Testis (tissue), 3 donors: ENCODE measurements around the gene EED. TPM values are rescaled to one million over a fixed set of nuclear protein-coding genes. Genes with fewer than 3 reads are reported as not detected.
"Not testable (repeated sequence)": the region's sequence is repeated elsewhere in the genome, so short reads cannot be mapped to it uniquely, and the experiment has no call there.

Experiments
- DNase-seq: peaks from one replicate; pipeline ENCODE4 v3.0.0-alpha.2; 2019
- H3K27ac ChIP-seq, 2 donors: fragments of 200-600 bp; sonication (generic); one replicate each; pipeline ENCODE4 v1.5.1; 2019
- H3K27me3 ChIP-seq: fragments of 200-600 bp; sonication (generic); one replicate; pipeline ENCODE4 v1.5.1; 2019
- H3K36me3 ChIP-seq: fragments of 200-600 bp; sonication (generic); one replicate; pipeline ENCODE4 v1.5.1; 2017; ENCODE audit warnings: low read depth; ENCODE audit errors: missing control alignments
- H3K4me1 ChIP-seq: fragments of 200-600 bp; sonication (generic); one replicate; pipeline ENCODE4 v1.5.1; 2019
- H3K4me3 ChIP-seq, 2 donors: fragments of 200-600 bp; sonication (generic); one replicate each; pipeline ENCODE4 v1.5.1; 2017 to 2019
- H3K9me3 ChIP-seq: fragments of 200-600 bp; sonication (generic); one replicate; pipeline ENCODE4 v1.5.1; 2017
- CTCF ChIP-seq, 3 experiments: fragments of 450-650 bp in 2 of 3; fragments of 200-600 bp in 1 of 3; sonication (generic) in 1 of 3; IDR thresholded peaks; one replicate each; pipeline ENCODE4 v1.5.1; 2016 to 2019; ENCODE audit warnings: antibody characterized with exemption in 3 of 3, mild to moderate bottlenecking in 2 of 3, moderate library complexity in 1 of 3
- POLR2A ChIP-seq: fragments of 450-650 bp; IDR thresholded peaks from one replicate; pipeline ENCODE4 v1.6.1; 2017; ENCODE audit warnings: antibody characterized with exemption, mild to moderate bottlenecking, moderate library complexity
- WGBS, 2 donors: methylation state at CpG; one replicate each; pipeline ENCODE4 v1.1.5; 2018; 5-methylcytosine and 5-hydroxymethylcytosine counted together
- intact Hi-C: fragments of 100-400 bp; cut with DNase I; formaldehyde crosslinking; loops from one replicate; pipeline ENCODE4 v1.15.1; 2023; ENCODE audit warnings: low total_unique reads
- polyA plus RNA-seq: library from polyadenylated mRNA; stranded (reverse); fragments of 350-450 nt; fragmentation: Illumina TruSeq; extraction: RNeasy Lipid Tissue Mini Kit (QIAGEN cat#74804); gene quantifications from one replicate; pipeline ENCODE4 v1.2.3, GENCODE V29; 2014; ENCODE audit warnings: low read depth, low replicate concordance; ENCODE audit not compliant: insufficient read depth
- total RNA-seq, 2 donors: library from RNA; depleted of rRNA; stranded (reverse); fragments of >200 nt; gene quantifications; one replicate each; pipeline ENCODE4 v1.2.3, GENCODE V29; 2016

EED gene
- total and polyA plus RNA-seq, 3 donors from 2014 or later = 19.0 to 38.0 (median 29.9) TPM

GRCh38 chr11:86222081-86222480, 22.5 kb upstream of the EED start:
- H3K36me3 ChIP-seq = no peaks in the 10 kb centered on the region
- H3K4me3 ChIP-seq = no peak overlapping the region
- WGBS, 2 donors = 53 to 69% methylated on average over 2 of the region's 2 CpGs
- DNase-seq = no peak
- no peak overlapping the region for H3K27ac ChIP-seq
- no peaks in the 10 kb centered on the region for H3K27me3 ChIP-seq
- H3K4me1 ChIP-seq = peaks cover 3% of the 10 kb centered on the region
- intact Hi-C loops = no loop called here
- H3K9me3 ChIP-seq = no peaks in the 10 kb centered on the region
- TF ChIP-seq CTCF (IDR thresholded peaks at IDR 0.05) = no peak
- TF ChIP-seq POLR2A = no peak

- H3K36me3 ChIP-seq, H3K9me3 ChIP-seq, H3K4me3 ChIP-seq, H3K27me3 ChIP-seq, DNase-seq, intact Hi-C loops, H3K27ac ChIP-seq, H3K4me1 ChIP-seq: not testable (repeated sequence)
- 69 to 75% methylated on average over 4 of the region's 4 CpGs for WGBS, 2 donors
These were observed 20.0 kb upstream of the EED start for GRCh38 chr11:86224575-86224974.

- H3K4me1 ChIP-seq, intact Hi-C loops, H3K9me3 ChIP-seq, H3K4me3 ChIP-seq, DNase-seq, H3K27me3 ChIP-seq, H3K36me3 ChIP-seq, H3K27ac ChIP-seq: not testable (repeated sequence)
- 93% methylated on average over 3 of the region's 3 CpGs for WGBS, 2 donors
These were observed 19.2 kb upstream of the EED start for GRCh38 chr11:86225344-86225743.

- no peaks in the 10 kb centered on the region for H3K9me3 ChIP-seq
- H3K27ac ChIP-seq = no peak overlapping the region
- no peaks in the 10 kb centered on the region for H3K36me3 ChIP-seq
- no peak for TF ChIP-seq CTCF (IDR thresholded peaks at IDR 0.05)
- TF ChIP-seq POLR2A = no peak
- H3K27me3 ChIP-seq = no peaks in the 10 kb centered on the region
- DNase-seq = no peak
- H3K4me1 ChIP-seq = no peaks in the 10 kb centered on the region
- H3K4me3 ChIP-seq = no peak overlapping the region
- intact Hi-C loops = no loop called here
- 78 to 88% methylated on average over 3 of the region's 3 CpGs for WGBS, 2 donors
These were observed 16.1 kb upstream of the EED start for GRCh38 chr11:86228269-86229038.

- H3K4me1 ChIP-seq, H3K4me3 ChIP-seq, H3K9me3 ChIP-seq, intact Hi-C loops, H3K27ac ChIP-seq, DNase-seq, H3K27me3 ChIP-seq, H3K36me3 ChIP-seq: not testable (repeated sequence)
- 78 to 82% methylated on average over 3 of the region's 3 CpGs for WGBS, 2 donors
These were observed 15.6 kb upstream of the EED start for GRCh38 chr11:86229039-86229330.

- no peaks in the 10 kb centered on the region for H3K27me3 ChIP-seq
- no peaks in the 10 kb centered on the region for H3K36me3 ChIP-seq
- DNase-seq = no peak
- TF ChIP-seq CTCF (IDR thresholded peaks at IDR 0.05) (no peak), POLR2A (no peak)
- H3K27ac ChIP-seq = no peak overlapping the region
- WGBS, 2 donors = 97 to 100% methylated on average over 1 of the region's 1 CpG
- H3K4me3 ChIP-seq = no peak overlapping the region
- no peaks in the 10 kb centered on the region for H3K4me1 ChIP-seq
- no peaks in the 10 kb centered on the region for H3K9me3 ChIP-seq
- intact Hi-C loops = no loop called here
These were observed 14.3 kb upstream of the EED start for GRCh38 chr11:86230179-86230804.
